HEK293T (cell line): ENCODE results near the gene TMEM200B.

Source experiments
- BHLHE40 ChIP-seq: fragments of 450-650 bp; IDR thresholded peaks from 2 replicates; pipeline ENCODE4 v1.6.1; 2016; ENCODE audit warnings: mild to moderate bottlenecking, moderate library complexity, borderline replicate concordance
- ELF4 ChIP-seq: fragments of 450-650 bp; IDR thresholded peaks from 2 replicates; pipeline ENCODE4 v1.6.1; 2017; ENCODE audit warnings: antibody characterized with exemption
- NFRKB ChIP-seq: fragments of 450-650 bp; IDR thresholded peaks from 2 replicates; pipeline ENCODE4 v1.6.1; 2016; ENCODE audit warnings: mild to moderate bottlenecking, moderate library complexity
- SP1 ChIP-seq: fragments of 450-650 bp; IDR thresholded peaks from 2 replicates; pipeline ENCODE4 v1.6.1; 2017

GRCh38 chr1:29100487-29100886 lies 23.2 kb downstream of the TMEM200B start:
- no peak for TF ChIP-seq ELF4
- no peak for TF ChIP-seq SP1
- no peak for TF ChIP-seq BHLHE40
- no peak for TF ChIP-seq NFRKB
